HepG2 (cell line): ENCODE data around the gene VPS37D. TPM values are rescaled to one million over a fixed set of nuclear protein-coding genes. Genes with fewer than 3 reads are reported as not detected.
A peak's percentile ranks its signal among the peaks of the same experiment; 100 is the strongest.

Experiments
- CCAR2 ChIP-seq: fragments of 200-400 bp; formaldehyde crosslinking; optimal IDR thresholded peaks from 2 replicates; pipeline ENCODE3; 2018; ENCODE audit warnings: low read depth, mild to moderate bottlenecking, low read length, moderate library complexity
- EZH2 ChIP-seq: conservative IDR thresholded peaks from 2 replicates; pipeline ENCODE4 v1.6.1; 2012; ENCODE audit warnings: mild to moderate bottlenecking, low read depth, low read length, moderate library complexity
- HMG20B ChIP-seq: conservative IDR thresholded peaks from 2 replicates; pipeline ENCODE4 v1.6.1; 2016; ENCODE audit warnings: missing genetic modification reagents, missing compliant biosample characterization
- KLF12 ChIP-seq: sonication (generic); formaldehyde crosslinking; IDR thresholded peaks from 2 replicates; pipeline ENCODE4 v1.4.0; 2020; ENCODE audit warnings: missing genetic modification reagents, borderline replicate concordance
- MIXL1 ChIP-seq: IDR thresholded peaks from 2 replicates; pipeline ENCODE4 v1.6.1; 2016
- MYC ChIP-seq: sonication (generic); formaldehyde crosslinking; IDR thresholded peaks from 2 replicates; pipeline ENCODE4 v1.9.0; 2021; ENCODE audit warnings: missing genetic modification reagents, borderline replicate concordance
- NFIC ChIP-seq: IDR thresholded peaks from 2 replicates; pipeline ENCODE4 v1.6.1; 2012; ENCODE audit warnings: mild to moderate bottlenecking, low read length, inconsistent platforms
- PHF5A ChIP-seq: IDR thresholded peaks from one replicate; pipeline ENCODE4 v1.6.1; 2018; ENCODE audit warnings: low read depth, missing genetic modification reagents; ENCODE audit not compliant: unreplicated experiment
- REXO4 ChIP-seq: sonication (generic); formaldehyde crosslinking; IDR thresholded peaks from 2 replicates; pipeline ENCODE4 v1.8.0; 2022; ENCODE audit warnings: missing genetic modification reagents, mild to moderate bottlenecking, borderline replicate concordance
- SAFB2 ChIP-seq: sonication (generic); formaldehyde crosslinking; IDR thresholded peaks from 2 replicates; pipeline ENCODE4 v1.5.1; 2020; ENCODE audit warnings: missing genetic modification reagents, low read depth, mild to moderate bottlenecking, borderline replicate concordance
- SRSF9 ChIP-seq: fragments of 200-400 bp; formaldehyde crosslinking; IDR thresholded peaks from 2 replicates; pipeline ENCODE4 v1.6.1; 2018; ENCODE audit warnings: borderline replicate concordance, mild to moderate bottlenecking, low read depth, low read length; ENCODE audit not compliant: insufficient read depth, poor library complexity, severe bottlenecking
- SRY ChIP-seq: sonication (generic); formaldehyde crosslinking; IDR thresholded peaks from 2 replicates; pipeline ENCODE4 v1.8.0; 2022; ENCODE audit warnings: mild to moderate bottlenecking, missing genetic modification reagents
- TCF7L2 ChIP-seq: IDR thresholded peaks from 2 replicates; pipeline ENCODE4 v1.6.1; 2011; ENCODE audit warnings: mild to moderate bottlenecking, low read depth, low read length, moderate library complexity
- ZMYM2 ChIP-seq: sonication (generic); formaldehyde crosslinking; IDR thresholded peaks from 2 replicates; pipeline ENCODE4 v1.8.0; 2022; ENCODE audit warnings: mild to moderate bottlenecking, missing genetic modification reagents
- ZMYM3 ChIP-seq: sonication (generic); formaldehyde crosslinking; IDR thresholded peaks from 2 replicates; pipeline ENCODE4 v1.5.1; 2020; ENCODE audit warnings: mild to moderate bottlenecking, missing genetic modification reagents
- ZNF678 ChIP-seq: sonication (generic); formaldehyde crosslinking; IDR thresholded peaks from 2 replicates; pipeline ENCODE4 v1.4.0; 2020; ENCODE audit warnings: mild to moderate bottlenecking, missing genetic modification reagents
- ZNF737 ChIP-seq: sonication (generic); formaldehyde crosslinking; IDR thresholded peaks from 2 replicates; pipeline ENCODE4 v1.5.0; 2020; ENCODE audit warnings: missing genetic modification reagents, mild to moderate bottlenecking, borderline replicate concordance
- polyA plus RNA-seq, 8 experiments: library from polyadenylated mRNA; depleted of rRNA in 3 of 8; stranded (reverse) in 7 of 8; unstranded in 1 of 8; fragments of >200 nt; fragmentation: Illumina TruSeq in 4 of 8; extraction: Trizol in 4 of 8; gene quantifications; 2 replicates each; pipeline versions ENCODE4 v1.2.1 to v1.2.3, GENCODE V29; 2011 to 2016; ENCODE audit warnings: low read depth in 4 of 8, missing spikeins in 1 of 8, mixed read lengths in 1 of 8; ENCODE audit not compliant: insufficient read depth in 1 of 8
- total RNA-seq, 5 experiments: library from RNA; depleted of rRNA; stranded (reverse); fragments of >200 nt; fragmentation: Illumina TruSeq; extraction: Trizol; gene quantifications; 2 replicates each; pipeline ENCODE4 v1.2.3, GENCODE V29; 2016; ENCODE audit warnings: low read depth in 1 of 5
- TF ChIP-seq, protein P1 (sequence below): sonication (generic); formaldehyde crosslinking; conservative IDR thresholded peaks from 2 replicates; pipeline ENCODE4 v1.4.0; 2020; ENCODE audit warnings: missing genetic modification reagents
- TF ChIP-seq, protein P2 (sequence below): sonication (generic); formaldehyde crosslinking; IDR thresholded peaks from 2 replicates; pipeline ENCODE4 v1.4.0; 2020; ENCODE audit warnings: mild to moderate bottlenecking, missing genetic modification reagents
- TF ChIP-seq, protein P3 (sequence below): sonication (generic); formaldehyde crosslinking; IDR thresholded peaks from 2 replicates; pipeline ENCODE4 v1.8.1; 2022; ENCODE audit warnings: mild to moderate bottlenecking, missing genetic modification reagents

Gene VPS37D
- total and polyA plus RNA-seq, 2 of the 13 experiments (the other 11 are each of a cell fraction or from before 2014, with no cell fraction given), result 3.8 to 6.3 TPM

DNA sequence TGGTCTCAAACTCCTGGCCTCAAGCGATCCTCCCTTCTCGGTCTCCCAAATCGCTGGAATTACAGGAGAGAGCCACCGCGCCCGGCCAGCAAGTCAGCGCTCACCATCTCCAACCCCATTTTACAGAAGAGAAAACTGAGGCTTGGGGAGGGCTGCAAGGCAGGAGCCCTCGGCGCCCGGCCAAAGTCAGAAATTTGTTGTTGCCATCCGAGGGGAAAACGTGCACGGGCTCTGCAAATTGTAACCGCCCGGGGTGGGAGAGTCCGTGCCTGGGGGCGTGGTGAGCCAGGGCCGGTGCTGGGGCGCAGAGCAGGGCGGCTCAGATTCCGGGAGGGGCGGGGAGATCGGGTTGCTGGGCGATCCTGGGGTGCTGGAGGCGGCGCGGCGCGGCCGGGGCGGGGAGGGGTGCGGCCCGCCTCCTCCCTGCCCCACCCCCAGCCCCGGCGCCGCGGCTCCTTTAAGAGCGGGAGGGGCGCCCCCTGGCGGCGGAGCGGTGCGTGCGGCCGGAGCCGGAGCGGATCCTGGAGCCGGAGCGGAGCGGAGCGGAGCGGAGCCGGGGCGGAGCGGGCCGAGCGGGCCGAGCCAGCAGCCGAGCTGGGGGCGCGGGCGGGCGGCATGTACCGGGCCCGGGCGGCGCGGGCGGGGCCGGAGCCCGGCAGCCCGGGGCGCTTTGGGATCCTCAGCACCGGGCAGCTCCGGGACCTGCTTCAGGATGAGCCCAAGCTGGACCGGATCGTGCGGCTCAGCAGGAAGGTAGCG, at the start of gene VPS37D (continued):
- TF ChIP-seq SRSF9, result no peak
- peak; percentile 100 for TF ChIP-seq ZMYM3 (CRISPR knock-in tag)
- TF ChIP-seq, protein P1, sequence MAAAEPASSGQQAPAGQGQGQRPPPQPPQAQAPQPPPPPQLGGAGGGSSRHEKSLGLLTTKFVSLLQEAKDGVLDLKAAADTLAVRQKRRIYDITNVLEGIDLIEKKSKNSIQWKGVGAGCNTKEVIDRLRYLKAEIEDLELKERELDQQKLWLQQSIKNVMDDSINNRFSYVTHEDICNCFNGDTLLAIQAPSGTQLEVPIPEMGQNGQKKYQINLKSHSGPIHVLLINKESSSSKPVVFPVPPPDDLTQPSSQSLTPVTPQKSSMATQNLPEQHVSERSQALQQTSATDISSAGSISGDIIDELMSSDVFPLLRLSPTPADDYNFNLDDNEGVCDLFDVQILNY (CRISPR knock-in tag), result no peak
- no peak for TF ChIP-seq REXO4
- no peak for TF ChIP-seq EZH2
- no peak for TF ChIP-seq ZNF737 (CRISPR knock-in tag)
- peak; percentile 93 for TF ChIP-seq ZMYM2 (CRISPR knock-in tag)
- TF ChIP-seq PHF5A, result peak; percentile 45
- TF ChIP-seq ZNF678, result no peak
- TF ChIP-seq, protein P2, sequence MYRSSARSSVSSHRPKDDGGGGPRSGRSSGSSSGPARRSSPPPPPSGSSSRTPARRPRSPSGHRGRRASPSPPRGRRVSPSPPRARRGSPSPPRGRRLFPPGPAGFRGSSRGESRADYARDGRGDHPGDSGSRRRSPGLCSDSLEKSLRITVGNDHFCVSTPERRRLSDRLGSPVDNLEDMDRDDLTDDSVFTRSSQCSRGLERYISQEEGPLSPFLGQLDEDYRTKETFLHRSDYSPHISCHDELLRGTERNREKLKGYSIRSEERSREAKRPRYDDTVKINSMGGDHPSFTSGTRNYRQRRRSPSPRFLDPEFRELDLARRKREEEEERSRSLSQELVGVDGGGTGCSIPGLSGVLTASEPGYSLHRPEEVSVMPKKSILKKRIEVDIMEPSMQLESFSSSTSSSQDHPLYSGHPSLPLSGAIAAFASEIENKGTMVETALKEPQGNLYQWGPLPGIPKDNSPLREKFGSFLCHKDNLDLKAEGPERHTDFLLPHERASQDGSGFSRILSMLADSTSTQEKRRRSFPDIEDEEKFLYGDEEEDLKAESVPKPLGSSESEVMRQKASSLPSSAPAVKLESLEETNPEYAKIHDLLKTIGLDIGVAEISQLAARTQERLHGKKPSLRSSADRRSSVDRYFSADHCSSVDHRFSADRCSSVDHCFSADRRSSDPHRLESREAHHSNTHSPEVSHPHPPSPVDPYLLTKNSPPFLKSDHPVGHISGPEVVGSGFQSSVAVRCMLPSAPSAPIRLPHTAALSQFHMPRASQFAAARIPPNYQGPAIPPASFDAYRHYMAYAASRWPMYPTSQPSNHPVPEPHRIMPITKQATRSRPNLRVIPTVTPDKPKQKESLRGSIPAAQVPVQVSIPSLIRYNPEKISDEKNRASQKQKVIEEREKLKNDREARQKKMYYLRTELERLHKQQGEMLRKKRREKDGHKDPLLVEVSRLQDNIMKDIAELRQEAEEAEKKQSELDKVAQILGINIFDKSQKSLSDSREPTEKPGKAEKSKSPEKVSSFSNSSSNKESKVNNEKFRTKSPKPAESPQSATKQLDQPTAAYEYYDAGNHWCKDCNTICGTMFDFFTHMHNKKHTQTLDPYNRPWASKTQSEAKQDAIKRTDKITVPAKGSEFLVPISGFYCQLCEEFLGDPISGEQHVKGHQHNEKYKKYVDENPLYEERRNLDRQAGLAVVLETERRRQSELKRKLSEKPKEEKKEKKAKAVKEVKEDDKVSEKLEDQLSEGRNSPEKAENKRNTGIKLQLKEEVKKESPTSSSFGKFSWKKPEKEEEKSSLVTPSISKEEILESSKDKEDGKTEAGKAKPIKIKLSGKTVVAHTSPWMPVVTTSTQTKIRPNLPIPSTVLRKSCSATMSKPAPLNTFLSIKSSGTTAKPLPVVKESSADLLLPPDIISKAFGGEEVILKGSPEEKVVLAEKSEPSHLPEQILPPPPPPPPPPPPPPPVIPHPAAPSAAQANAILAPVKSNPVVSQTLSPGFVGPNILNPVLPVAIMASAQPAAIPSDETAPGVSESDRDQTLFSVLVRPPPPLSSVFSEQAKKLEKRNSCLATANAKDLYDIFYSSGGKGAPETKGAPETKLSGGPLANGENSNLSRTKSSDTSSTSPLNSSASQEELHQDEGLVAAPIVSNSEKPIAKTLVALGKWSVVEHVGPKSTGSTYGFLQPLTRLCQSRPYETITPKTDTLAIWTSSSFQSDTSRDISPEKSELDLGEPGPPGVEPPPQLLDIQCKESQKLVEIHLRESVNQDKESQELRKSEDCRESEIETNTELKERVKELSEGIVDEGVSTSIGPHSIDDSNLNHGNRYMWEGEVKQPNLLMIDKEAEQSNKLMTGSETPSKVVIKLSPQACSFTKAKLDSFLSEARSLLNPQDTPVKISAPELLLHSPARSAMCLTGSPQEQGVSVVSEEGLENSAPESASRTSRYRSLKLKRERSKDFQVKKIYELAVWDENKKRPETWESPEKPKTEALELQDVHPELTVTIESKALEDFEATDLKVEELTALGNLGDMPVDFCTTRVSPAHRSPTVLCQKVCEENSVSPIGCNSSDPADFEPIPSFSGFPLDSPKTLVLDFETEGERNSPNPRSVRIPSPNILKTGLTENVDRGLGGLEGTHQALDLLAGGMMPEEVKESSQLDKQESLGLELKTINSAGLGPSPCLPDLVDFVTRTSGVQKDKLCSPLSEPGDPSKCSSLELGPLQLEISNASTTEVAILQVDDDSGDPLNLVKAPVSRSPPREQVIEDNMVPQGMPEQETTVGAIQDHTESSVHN (CRISPR knock-in tag), result peak; percentile 56; the same call in 1 of the 2 replicates
- TF ChIP-seq TCF7L2, result no peak
- no peak; the same call in 1 of the 2 replicates for TF ChIP-seq SRY (CRISPR knock-in tag)
- no peak for TF ChIP-seq NFIC
- TF ChIP-seq MIXL1 (CRISPR knock-in tag), result no peak
- peak; percentile 45; the same call in 1 of the 2 replicates for TF ChIP-seq MYC
- TF ChIP-seq CCAR2, result no peak
- TF ChIP-seq, protein P3, sequence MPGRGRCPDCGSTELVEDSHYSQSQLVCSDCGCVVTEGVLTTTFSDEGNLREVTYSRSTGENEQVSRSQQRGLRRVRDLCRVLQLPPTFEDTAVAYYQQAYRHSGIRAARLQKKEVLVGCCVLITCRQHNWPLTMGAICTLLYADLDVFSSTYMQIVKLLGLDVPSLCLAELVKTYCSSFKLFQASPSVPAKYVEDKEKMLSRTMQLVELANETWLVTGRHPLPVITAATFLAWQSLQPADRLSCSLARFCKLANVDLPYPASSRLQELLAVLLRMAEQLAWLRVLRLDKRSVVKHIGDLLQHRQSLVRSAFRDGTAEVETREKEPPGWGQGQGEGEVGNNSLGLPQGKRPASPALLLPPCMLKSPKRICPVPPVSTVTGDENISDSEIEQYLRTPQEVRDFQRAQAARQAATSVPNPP (CRISPR knock-in tag), result no peak
- 0 out of 2 replicates have a peak, but pooled peaks have one; percentile 59 for TF ChIP-seq KLF12 (CRISPR knock-in tag)
- TF ChIP-seq SAFB2 (CRISPR knock-in tag), result no peak
- no peak for TF ChIP-seq HMG20B (CRISPR knock-in tag)
